ENCODE data around the gene RPL18A. TPM values are rescaled to one million over a fixed set of nuclear protein-coding genes. Genes with fewer than 3 reads are reported as not detected.
A peak's percentile ranks its signal among the peaks of the same experiment; 100 is the strongest.

Gene RPL18A
- 2,837 and 2,851 TPM in 2 replicates for total RNA-seq (2021)
- long read RNA-seq, transcript RPL18A-203 (4 exons, 1,084 nt) = minor isoform, 10 of 1,242 reads
- long read RNA-seq, transcript RPL18A-201 (5 exons, 665 nt) = major isoform, 1,201 of 1,242 reads
- long read RNA-seq, partial matches to known transcripts = 13 of 1,242 reads
- long read RNA-seq, other reads (novel, unspliced or antisense) = 17 of 1,242 reads

DNA sequence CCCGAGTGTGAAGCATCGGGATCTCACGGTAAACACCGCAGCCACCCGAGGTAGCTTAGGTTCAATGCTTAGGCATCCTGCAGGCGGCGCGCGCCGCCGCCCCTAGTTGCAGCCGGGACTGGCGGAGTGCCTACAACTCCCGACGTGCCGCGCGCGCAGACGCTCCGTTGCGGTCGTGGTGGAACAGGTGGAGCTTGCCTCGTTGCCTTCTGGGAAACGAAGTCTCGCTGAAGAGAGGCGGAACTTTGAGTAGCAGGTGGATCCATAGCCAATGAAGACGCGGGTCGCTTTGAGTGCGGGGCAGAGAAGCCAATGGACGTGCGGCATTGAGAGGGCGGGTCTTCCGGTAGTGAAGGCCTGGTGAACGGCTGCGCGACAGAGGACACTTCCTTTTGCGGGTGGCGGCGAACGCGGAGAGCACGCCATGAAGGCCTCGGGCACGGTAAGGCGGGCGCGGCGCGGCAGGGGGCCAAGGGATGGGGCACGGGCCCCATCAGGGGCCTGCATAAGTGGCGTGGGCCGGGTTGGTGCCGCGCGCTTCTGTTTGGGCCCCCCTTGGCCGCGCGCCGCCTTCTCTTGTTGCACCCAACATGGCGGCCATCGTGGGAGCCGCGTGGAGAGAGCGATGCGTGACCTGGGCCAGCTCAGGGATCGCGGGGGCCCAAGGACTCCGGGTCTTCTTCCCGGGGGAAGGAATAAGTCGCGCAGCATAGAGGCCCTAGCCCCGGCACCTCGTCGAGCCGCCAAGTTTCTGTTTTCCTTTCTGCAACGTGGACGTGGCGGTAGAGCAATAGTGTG lies at the start of gene RPL18A:
Gene RPL18A, plus strand, starts transcription at position 378 of the 798 bp plus-strand sequence. Its CDS starts 47 bp downstream, at position 425.
- Histone ChIP-seq H4K91ac (ENCODE audit: insufficient read length, low read depth, low read length) (no peak within 1 kb of the TSS), H3K27ac (ENCODE audit: insufficient read length, low read depth, low read length) (peak within 1 kb of the TSS; percentile 37), H2AFZ (ENCODE audit: low read length) (no peak within 1 kb of the TSS), H2BK20ac (ENCODE audit: low read depth, low read length, poor library complexity, severe bottlenecking) (no peak within 1 kb of the TSS), H3K79me2 (ENCODE audit: insufficient read depth, low read length) (peaks cover 16% of the 10 kb centered on the region; the same call in 1 of the 2 replicates), H3K9me3 (ENCODE audit: control insufficient read depth, low read depth, low read length) (no peaks in the 10 kb centered on the region), H2AK5ac (ENCODE audit: insufficient read length, low read length) (no peak within 1 kb of the TSS), H2BK5ac (ENCODE audit: insufficient read length, low read length) (no peak within 1 kb of the TSS), H3K9ac (ENCODE audit: extremely low read depth, insufficient read length, low read length) (peak within 1 kb of the TSS; percentile 99), H3K23ac (ENCODE audit: insufficient read length, low read depth, low read length) (no peak within 1 kb of the TSS), H4K20me1 (ENCODE audit: control insufficient read depth, insufficient read depth, insufficient read length) (no peaks in the 10 kb centered on the region), H3K23me2 (ENCODE audit: insufficient read length, low read depth, low read length, poor library complexity, severe bottlenecking) (peaks cover 4% of the 10 kb centered on the region), H2BK12ac (ENCODE audit: insufficient read length, low read depth, low read length) (no peak within 1 kb of the TSS), H3K4me1 (ENCODE audit: insufficient read depth, low read length) (no peaks in the 10 kb centered on the region), H3K27me3 (ENCODE audit: insufficient read depth, low read length) (no peaks in the 10 kb centered on the region), H4K8ac (replicated peaks; ENCODE audit: insufficient read length, low read depth, low read length) (no peak within 1 kb of the TSS), H2BK120ac (ENCODE audit: low read depth, low read length, poor library complexity, severe bottlenecking) (no peak within 1 kb of the TSS), H3T11ph (ENCODE audit: low read length) (no peak within 1 kb of the TSS), H3K79me1 (ENCODE audit: insufficient read depth, low read depth, low read length, poor library complexity, severe bottlenecking) (peaks cover 7% of the 10 kb centered on the region), H3K14ac (ENCODE audit: insufficient read depth, low read length) (peak within 1 kb of the TSS; percentile 91), H3K18ac (ENCODE audit: insufficient read length, low read depth, low read length) (peak within 1 kb of the TSS; percentile 71), H2BK15ac (ENCODE audit: low read depth, low read length) (no peak within 1 kb of the TSS), H4K5ac (ENCODE audit: insufficient read length, low read depth, low read length) (no peak within 1 kb of the TSS), H3K4me2 (ENCODE audit: insufficient read depth, insufficient read length, low read length) (peak within 1 kb of the TSS; percentile 100), H3K56ac (ENCODE audit: insufficient read length, low read depth, low read length) (no peak within 1 kb of the TSS), H3K4ac (ENCODE audit: low read depth, low read length) (peak within 1 kb of the TSS; percentile 13; the same call in 1 of the 2 replicates)
- DNase-seq = peak; percentile 100
- Mint-ChIP-seq H3K9me3 (peaks cover 0 to 2% of the 10 kb centered on the region in 2 experiments; a peak in 2 of 5 replicates), H3K27ac (peak within 1 kb of the TSS; percentile 96 to 99 (median 97)), H3K4me3 (peak within 1 kb of the TSS; percentile 99 to 100), H3K27me3 (ENCODE audit: low read depth) (peaks cover 7% of the 10 kb centered on the region), H3K4me1 (peaks cover 13 to 27% of the 10 kb centered on the region in 2 experiments), H3K36me3 (ENCODE audit: insufficient read depth in 1 of 3, low read depth in 3 of 3) (peaks cover 40 to 53% (median 45%) of the 10 kb centered on the region in 3 experiments)
- WGBS (ENCODE audit: extremely low coverage, insufficient read length, low lambda C conversion rate) = no CpG with 5 or more reads among the region's 80 CpGs
- TF ChIP-seq, protein P1, sequence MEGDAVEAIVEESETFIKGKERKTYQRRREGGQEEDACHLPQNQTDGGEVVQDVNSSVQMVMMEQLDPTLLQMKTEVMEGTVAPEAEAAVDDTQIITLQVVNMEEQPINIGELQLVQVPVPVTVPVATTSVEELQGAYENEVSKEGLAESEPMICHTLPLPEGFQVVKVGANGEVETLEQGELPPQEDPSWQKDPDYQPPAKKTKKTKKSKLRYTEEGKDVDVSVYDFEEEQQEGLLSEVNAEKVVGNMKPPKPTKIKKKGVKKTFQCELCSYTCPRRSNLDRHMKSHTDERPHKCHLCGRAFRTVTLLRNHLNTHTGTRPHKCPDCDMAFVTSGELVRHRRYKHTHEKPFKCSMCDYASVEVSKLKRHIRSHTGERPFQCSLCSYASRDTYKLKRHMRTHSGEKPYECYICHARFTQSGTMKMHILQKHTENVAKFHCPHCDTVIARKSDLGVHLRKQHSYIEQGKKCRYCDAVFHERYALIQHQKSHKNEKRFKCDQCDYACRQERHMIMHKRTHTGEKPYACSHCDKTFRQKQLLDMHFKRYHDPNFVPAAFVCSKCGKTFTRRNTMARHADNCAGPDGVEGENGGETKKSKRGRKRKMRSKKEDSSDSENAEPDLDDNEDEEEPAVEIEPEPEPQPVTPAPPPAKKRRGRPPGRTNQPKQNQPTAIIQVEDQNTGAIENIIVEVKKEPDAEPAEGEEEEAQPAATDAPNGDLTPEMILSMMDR (conservative IDR thresholded peaks at IDR 0.05) = peak; percentile 82

Data from H9 (cell line).